Activated naive CD8-positive, alpha-beta T cell treated with anti-CD3 and anti-CD28 coated beads, Interleukin-2, amount 10 ng/mL, durations not matched to agents 7 days and 5 days (primary cell): ENCODE data around the gene JPH3. TPM values are rescaled to one million over a fixed set of nuclear protein-coding genes. Genes with fewer than 3 reads are reported as not detected.

Experiments
- ATAC-seq: fragments of 150-1000 bp; cut with Tn5 transposase; one replicate; pipeline ENCODE4 v1.10.0; 2021; ENCODE audit warnings: low read depth, moderate library complexity
- POLR2A ChIA-PET: fragments of 350-600 bp; sonication (Branson Sonifier 250); formaldehyde crosslinking; loops from one replicate; lab custom pipeline; 2021; ENCODE audit warnings: antibody characterized with exemption; lab: Charles Lee
- DNase-seq: peaks from one replicate; pipeline ENCODE4 v3.0.0; 2021
- H3K27ac Mint-ChIP-seq: one replicate; pipeline ENCODE4 v1.8.0; 2022; ENCODE audit warnings: mild to moderate bottlenecking, mixed read lengths
- H3K27me3 Mint-ChIP-seq: one replicate; pipeline ENCODE4 v1.8.0; 2022; ENCODE audit warnings: mild to moderate bottlenecking, moderate library complexity, mixed read lengths
- H3K36me3 Mint-ChIP-seq: one replicate; pipeline ENCODE4 v1.8.0; 2021; ENCODE audit warnings: mild to moderate bottlenecking, mixed read lengths
- H3K4me1 Mint-ChIP-seq: one replicate; pipeline ENCODE4 v1.8.0; 2021; ENCODE audit warnings: mixed read lengths
- H3K4me3 Mint-ChIP-seq: one replicate; pipeline ENCODE4 v1.8.0; 2022; ENCODE audit warnings: mild to moderate bottlenecking, moderate library complexity, mixed read lengths
- H3K9me3 Mint-ChIP-seq: one replicate; pipeline ENCODE4 v1.8.0; 2021; ENCODE audit warnings: mixed read lengths
- total RNA-seq, 2 experiments: library from RNA; stranded (reverse); gene quantifications; one replicate each; pipeline ENCODE4 v1.2.3, GENCODE V29; 2021

Gene JPH3
- total RNA-seq, 2 experiments from 2014 or later, result not detected

GRCh38 chr16:87744750-87745514 lies 142.6 kb downstream of the JPH3 start:
- POLR2A ChIA-PET, result no interaction called here
- H3K4me1 Mint-ChIP-seq, result peaks cover 2% of the 10 kb centered on the region
- DNase-seq (no peak), ATAC-seq (no peak)
- peaks cover 26% of the 10 kb centered on the region for H3K36me3 Mint-ChIP-seq
- H3K27me3 Mint-ChIP-seq, result no peaks in the 10 kb centered on the region
- H3K27ac Mint-ChIP-seq, result no peak overlapping the region
- no peak overlapping the region for H3K4me3 Mint-ChIP-seq
- no peaks in the 10 kb centered on the region for H3K9me3 Mint-ChIP-seq

DNA sequence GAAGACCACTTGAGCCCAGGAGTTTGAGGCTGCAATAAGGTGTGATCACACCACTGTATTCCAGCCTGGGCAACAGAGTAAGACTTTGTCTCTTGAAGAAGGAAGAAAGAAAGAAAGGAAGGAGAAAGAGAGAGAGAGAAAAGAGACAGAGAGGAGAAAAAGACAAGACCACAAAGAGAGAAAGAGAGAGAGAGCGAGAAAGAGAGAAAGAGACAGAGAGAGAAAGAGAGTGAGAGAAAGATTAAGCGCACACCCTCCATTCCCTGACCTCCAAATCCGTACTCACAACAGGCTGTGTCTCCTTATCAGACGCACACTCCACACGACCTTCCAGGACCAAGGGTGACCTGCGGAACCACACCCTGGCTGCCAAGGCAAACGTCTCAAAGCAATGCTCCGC lies 143.9 kb downstream of the JPH3 start:
- POLR2A ChIA-PET, result no interaction called here
- ATAC-seq, result no peak
- Mint-ChIP-seq H3K4me3 (no peak overlapping the region), H3K9me3 (no peaks in the 10 kb centered on the region), H3K27ac (peak overlapping the region; percentile 39), H3K36me3 (peaks cover 27% of the 10 kb centered on the region), H3K27me3 (no peaks in the 10 kb centered on the region), H3K4me1 (no peaks in the 10 kb centered on the region)
- no peak for DNase-seq

Other genes with a start within 250 kb of the JPH3 start
- gene FBXO31, start 218.7 kb upstream of the JPH3 start, total RNA-seq, result 10 to 100 TPM; 36.6 TPM
- gene MAP1LC3B, start 210.2 kb upstream of the JPH3 start, total RNA-seq, result 10 to 100 TPM; 55.6 to 57.4 TPM
- 1 to 10 TPM; 6.6 to 7.7 TPM for gene ZCCHC14, start 109.5 kb upstream of the JPH3 start, total RNA-seq
- gene KLHDC4, start 163.5 kb downstream of the JPH3 start, total RNA-seq, result 100 to 1,000 TPM in 1 of 2 experiments, 10 to 100 TPM in 1; 99.4 to 105 TPM